ENCODE results near the gene WFIKKN2.
"Not testable (repeated sequence)": the region's sequence is repeated elsewhere in the genome, so short reads cannot be mapped to it uniquely, and the experiment has no call there.

The WFIKKN2 gene

DNA sequence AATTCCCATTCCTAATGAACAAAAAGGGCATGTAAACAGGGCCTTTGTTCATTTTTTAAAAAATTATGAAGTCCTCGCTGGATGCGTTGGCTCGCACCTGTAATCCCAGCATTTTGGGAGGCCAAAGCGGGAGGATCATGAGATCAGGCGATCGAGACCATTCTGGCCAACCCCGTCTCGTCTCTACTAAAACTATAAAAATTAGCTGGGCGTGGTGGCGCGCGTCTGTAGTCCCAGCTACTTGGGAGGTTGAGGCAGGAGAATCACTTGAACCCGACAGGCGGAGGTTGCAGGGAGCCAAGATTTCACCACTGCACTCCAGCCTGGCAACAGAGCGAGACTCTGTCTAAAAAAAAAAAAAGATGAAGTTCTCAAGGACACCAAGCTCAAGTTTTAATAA lies 24.3 kb downstream of the WFIKKN2 start:
- in situ Hi-C loops (cut with MboI; ENCODE audit: low sequenced_read_pairs), result loop anchor here (10.0 kb wide), 1 partner anchor 295 kb away; the partner anchor contains the start of gene NME1
- H3K27me3 ChIP-seq (ENCODE audit: low read depth); DNase-seq (ENCODE audit: low spot score in 2 of 2); H3K9me3 ChIP-seq; H3K4me3 ChIP-seq: not testable (repeated sequence)
- Histone ChIP-seq H3K4me1 (peaks cover 17% of the 10 kb centered on the region), H3K36me3 (replicated peaks) (peaks cover 15% of the 10 kb centered on the region)

DNA sequence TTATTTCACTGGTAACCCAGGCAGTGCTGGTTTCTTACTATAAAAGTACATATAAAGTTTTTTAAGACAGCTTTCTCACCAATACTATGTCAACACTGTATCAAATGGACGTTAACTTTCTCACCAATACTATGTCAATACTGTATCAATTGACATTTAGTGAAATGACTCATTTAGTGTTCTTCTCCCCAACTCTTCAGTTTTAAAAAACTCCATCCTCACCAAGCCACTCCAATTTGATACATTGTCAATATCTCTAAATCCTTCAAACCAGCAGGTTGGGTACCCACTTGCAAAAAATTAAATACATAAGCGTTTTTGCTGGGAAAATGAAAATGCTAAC lies 25.9 kb downstream of the WFIKKN2 start:
- Histone ChIP-seq H3K27me3 (ENCODE audit: low read depth) (no peaks in the 10 kb centered on the region), H3K4me1 (peaks cover 17% of the 10 kb centered on the region), H3K36me3 (replicated peaks) (peaks cover 15% of the 10 kb centered on the region), H3K4me3 (no peak overlapping the region), H3K9me3 (no peaks in the 10 kb centered on the region)
- in situ Hi-C loops (cut with MboI; ENCODE audit: low sequenced_read_pairs), result loop anchor here (10.0 kb wide), 1 partner anchor 293 kb away; the partner anchor contains the start of gene NME1
- DNase-seq (ENCODE audit: low spot score in 2 of 2), result no peak

DNA sequence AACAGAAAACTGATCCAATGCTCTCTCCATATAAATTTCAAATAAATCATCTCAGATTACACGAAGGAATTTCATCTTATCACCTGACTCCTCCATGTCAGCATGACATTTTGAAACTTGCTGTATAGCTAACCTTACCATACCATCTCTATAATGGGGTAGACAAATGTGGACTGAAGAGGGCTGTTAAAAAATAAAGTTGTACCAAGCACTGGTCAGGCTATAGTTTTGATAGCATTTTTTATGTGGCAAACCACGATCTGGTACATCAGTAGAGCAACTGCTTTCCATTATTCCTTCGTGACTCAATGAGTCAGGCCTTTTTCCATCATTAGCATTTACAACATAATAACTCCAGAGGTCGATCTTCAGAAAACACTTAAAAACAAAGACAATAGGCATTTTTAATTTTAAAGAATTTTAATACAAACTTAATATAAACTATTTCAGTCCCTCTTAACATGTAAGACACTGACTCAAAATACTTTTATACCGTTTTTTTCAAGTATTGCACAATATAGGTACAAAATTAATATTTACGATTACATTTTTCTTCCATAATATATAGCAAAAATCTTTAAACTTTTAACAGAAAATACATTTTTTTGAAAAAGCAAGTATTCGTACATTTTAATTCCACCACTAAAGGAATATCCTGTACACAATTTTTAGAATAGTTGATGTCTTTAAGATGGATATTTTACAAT lies 26.6 kb downstream of the WFIKKN2 start:
- no peak for DNase-seq (ENCODE audit: low spot score in 2 of 2)
- Histone ChIP-seq H3K4me1 (peaks cover 17% of the 10 kb centered on the region), H3K36me3 (replicated peaks) (peaks cover 15% of the 10 kb centered on the region), H3K27me3 (ENCODE audit: low read depth) (no peaks in the 10 kb centered on the region), H3K4me3 (no peak overlapping the region), H3K9me3 (no peaks in the 10 kb centered on the region)
- in situ Hi-C loops (cut with MboI; ENCODE audit: low sequenced_read_pairs), result loop anchor here (10.0 kb wide), 1 partner anchor 293 kb away; the partner anchor contains the start of gene NME1

DNA sequence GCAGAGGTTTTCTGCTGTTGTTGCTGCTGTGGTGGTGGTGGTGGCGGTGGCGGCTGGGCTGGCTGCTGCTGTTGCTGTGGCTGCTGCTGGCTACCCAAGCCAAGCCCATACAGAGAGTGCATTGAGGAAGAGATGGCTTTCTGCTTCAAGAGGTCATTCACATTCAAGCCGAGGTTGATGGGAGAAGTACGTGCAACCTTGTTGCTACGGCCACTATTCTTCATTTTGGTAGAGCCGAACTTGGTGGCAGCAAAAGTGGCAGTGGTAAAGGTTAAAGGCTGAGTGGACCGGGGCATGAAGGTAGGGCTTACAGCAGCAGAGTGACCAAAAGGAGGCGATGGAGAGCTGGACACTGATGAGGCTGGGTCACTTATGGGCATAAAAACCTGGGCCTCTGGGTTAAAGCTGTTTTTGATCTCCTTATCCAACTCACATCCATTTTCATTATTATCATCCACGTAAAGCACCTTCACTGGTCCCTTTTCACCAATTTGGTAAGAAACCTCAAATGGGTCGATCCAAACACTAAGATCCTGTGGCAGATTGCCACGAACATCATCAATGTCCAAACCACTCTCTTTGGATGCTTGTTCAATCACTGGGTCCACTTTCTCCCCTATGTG lies 27.9 kb downstream of the WFIKKN2 start:
- peaks cover 15% of the 10 kb centered on the region for H3K36me3 ChIP-seq (replicated peaks)
- peak in 1 of 2 experiments; percentile 68 for DNase-seq (ENCODE audit: low spot score in 2 of 2)
- H3K4me1 ChIP-seq, result peaks cover 20% of the 10 kb centered on the region
- in situ Hi-C loops (cut with MboI; ENCODE audit: low sequenced_read_pairs), result loop anchor here (10.0 kb wide), 1 partner anchor 291 kb away; the partner anchor contains the start of gene NME1
- H3K27me3 ChIP-seq (ENCODE audit: low read depth), result no peaks in the 10 kb centered on the region
- H3K4me3 ChIP-seq, result no peak overlapping the region
- H3K9me3 ChIP-seq, result no peaks in the 10 kb centered on the region

DNA sequence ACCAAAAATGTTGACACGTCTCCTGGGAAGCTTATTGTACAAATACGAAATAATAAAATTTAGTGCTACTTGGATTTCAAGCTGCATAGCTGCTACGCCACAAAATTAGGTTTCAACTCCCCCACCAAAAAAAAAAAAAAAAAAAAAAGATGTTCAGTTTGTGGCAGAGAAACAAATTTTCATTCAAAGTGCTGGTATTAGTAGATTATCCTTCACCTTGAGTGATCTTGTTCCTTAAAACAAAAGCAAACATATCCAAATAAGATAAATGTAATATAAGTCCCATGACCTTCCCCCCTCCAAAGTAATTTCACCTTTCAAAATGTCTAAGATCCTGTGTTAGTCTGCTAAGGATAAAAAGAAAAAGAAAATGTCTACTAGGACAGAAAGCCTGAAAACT lies 28.5 kb downstream of the WFIKKN2 start:
- peaks cover 23% of the 10 kb centered on the region for H3K4me1 ChIP-seq
- DNase-seq (ENCODE audit: low spot score in 2 of 2), result no peak
- H3K9me3 ChIP-seq, result no peaks in the 10 kb centered on the region
- H3K4me3 ChIP-seq, result peak overlapping the region; percentile 70
- H3K27me3 ChIP-seq (ENCODE audit: low read depth), result no peaks in the 10 kb centered on the region
- in situ Hi-C loops (cut with MboI; ENCODE audit: low sequenced_read_pairs), result loop anchor here (10.0 kb wide), 1 partner anchor 291 kb away; the partner anchor contains the start of gene NME1
- peaks cover 15% of the 10 kb centered on the region for H3K36me3 ChIP-seq (replicated peaks)

DNA sequence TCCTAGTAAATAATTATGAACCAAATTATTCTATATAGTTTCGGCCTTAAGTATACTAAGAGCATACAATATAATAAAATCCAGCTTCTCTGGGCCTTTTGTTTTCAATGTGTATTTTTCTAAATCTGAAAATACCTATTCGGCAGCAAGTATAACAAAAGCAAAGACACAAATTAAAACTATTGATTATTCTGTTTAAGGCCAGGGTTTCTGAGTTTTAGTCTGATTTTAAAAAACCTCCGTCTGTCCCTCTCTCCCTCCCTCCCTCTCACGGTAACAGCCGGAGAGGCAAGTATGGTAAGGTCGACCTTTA lies 29.3 kb downstream of the WFIKKN2 start:
- peak in 1 of 2 experiments; percentile 27 for DNase-seq (ENCODE audit: low spot score in 2 of 2)
- in situ Hi-C loops (cut with MboI; ENCODE audit: low sequenced_read_pairs), result loop anchor here (5.0 to 10.0 kb wide), 2 partner anchors 93 to 290 kb away; partner anchors contain the start of gene NME1
- Histone ChIP-seq H3K36me3 (replicated peaks) (peaks cover 15% of the 10 kb centered on the region), H3K27me3 (ENCODE audit: low read depth) (no peaks in the 10 kb centered on the region), H3K9me3 (no peaks in the 10 kb centered on the region), H3K4me3 (peak overlapping the region; percentile 70), H3K4me1 (peaks cover 23% of the 10 kb centered on the region)

DNA sequence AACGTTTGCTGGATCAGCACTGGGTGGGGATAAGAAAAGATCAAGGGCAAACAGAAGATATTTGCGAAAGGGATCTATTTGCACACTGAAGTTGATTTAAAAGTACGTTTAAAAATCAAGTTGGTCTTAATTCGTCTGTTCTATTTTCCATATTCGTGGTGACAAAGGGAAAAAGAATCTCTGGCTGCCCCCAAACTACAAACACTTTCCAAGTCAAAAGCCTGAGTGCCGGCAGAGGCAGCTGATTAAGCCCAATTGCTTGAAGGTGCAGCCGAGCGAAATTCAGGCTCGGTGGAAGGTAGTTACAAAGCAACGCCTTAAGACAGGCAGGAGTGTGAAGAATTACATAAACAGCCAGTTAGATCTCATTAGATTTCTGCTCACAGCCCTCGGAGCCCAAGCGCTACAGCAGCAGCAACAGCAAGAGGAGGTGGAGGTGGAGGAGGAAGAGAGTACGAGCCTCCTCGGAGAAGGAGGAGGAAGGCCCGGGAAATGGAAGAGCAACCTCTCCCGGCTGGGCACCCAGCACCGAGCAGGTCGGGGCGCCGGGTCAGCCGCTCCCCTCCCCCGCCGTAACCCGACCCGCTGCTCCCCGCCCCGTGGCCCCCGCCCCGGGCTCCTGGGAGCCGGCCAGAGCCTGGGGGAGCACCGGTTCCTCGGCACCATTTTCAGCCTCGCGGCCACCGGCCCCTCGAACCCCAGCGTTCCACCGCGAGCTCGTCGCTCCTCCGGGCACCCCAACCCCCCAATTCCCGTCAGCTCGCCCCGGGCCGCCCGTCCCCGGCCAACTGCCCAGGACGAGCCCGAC lies 29.9 kb downstream of the WFIKKN2 start:
- in situ Hi-C loops (cut with MboI; ENCODE audit: low sequenced_read_pairs), result loop anchor here (5.0 to 10.0 kb wide), 2 partner anchors 92 to 290 kb away; partner anchors contain the start of gene NME1
- DNase-seq (ENCODE audit: low spot score in 2 of 2), result peak; percentile 54 to 61
- H3K4me1 ChIP-seq, result peaks cover 23% of the 10 kb centered on the region

DNA sequence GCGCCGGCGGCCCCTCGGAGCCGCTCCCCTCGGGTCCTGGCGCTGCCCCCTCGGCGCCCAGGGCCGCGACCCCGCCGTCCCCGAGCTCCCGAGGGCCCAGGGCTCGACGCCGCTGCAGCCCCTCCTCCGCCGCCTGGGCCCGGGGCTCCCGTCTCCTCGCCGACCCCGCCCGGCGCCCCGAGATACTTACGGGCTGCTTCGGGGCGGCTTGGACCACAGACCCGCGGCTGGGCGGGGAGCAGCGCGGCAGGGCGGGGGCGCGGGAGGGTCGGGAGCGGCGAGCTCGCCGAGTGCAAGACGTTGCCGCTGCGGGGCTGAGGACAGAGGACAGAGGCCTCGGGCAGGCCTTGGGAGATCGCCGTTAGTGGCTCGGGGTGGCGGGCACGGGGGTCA lies 30.5 kb downstream of the WFIKKN2 start:
- DNase-seq (ENCODE audit: low spot score in 2 of 2), result no peak
- peaks cover 15% of the 10 kb centered on the region for H3K36me3 ChIP-seq (replicated peaks)
- peak overlapping the region; percentile 70 for H3K4me3 ChIP-seq
- peaks cover 23% of the 10 kb centered on the region for H3K4me1 ChIP-seq
- H3K27me3 ChIP-seq (ENCODE audit: low read depth), result no peaks in the 10 kb centered on the region
- in situ Hi-C loops (cut with MboI; ENCODE audit: low sequenced_read_pairs), result loop anchor here (5.0 to 10.0 kb wide), 2 partner anchors 91 to 289 kb away; partner anchors contain the start of gene NME1
- H3K9me3 ChIP-seq, result no peaks in the 10 kb centered on the region

More for the DNA sequence above, 29.9 kb downstream of the WFIKKN2 start:
- peaks cover 15% of the 10 kb centered on the region for H3K36me3 ChIP-seq (replicated peaks)
- H3K9me3 ChIP-seq, result no peaks in the 10 kb centered on the region
- peak overlapping the region; percentile 70 for H3K4me3 ChIP-seq
- no peaks in the 10 kb centered on the region for H3K27me3 ChIP-seq (ENCODE audit: low read depth)

DNA sequence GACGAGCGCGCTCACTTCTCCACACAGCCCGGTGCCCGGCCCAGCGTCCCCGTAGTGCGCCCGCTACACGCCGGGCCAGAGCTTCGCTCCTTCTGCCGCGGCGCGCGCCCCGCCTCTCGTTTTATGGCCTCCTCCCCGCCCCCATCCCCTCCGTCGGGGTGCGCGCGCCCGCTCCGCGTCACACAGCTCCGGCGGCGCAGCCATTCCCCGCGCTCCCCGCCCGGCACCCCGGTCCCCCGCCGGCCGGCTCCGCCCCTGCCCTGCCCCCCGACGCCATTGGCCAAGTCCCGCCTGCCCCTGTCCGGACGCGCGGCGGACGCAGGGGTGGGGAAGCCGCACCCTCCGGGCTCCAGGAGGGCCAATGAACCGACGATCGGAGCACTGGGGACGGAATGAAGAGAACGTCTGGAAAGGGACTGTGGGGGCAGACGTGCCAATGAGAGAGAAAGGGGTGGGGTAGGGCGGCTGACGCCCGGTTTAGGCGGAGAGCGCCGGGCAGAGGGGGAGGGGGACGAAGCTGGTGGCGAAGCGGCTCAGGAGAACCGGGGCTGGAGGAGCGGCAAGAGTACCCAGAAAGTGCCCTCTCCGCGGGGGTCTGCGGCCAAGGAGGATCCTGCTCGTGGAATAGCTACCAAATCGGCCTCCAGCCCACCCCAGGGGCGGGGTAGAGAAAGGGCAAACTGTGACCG lies 31.0 kb downstream of the WFIKKN2 start, which contains the start of gene TOB1:
Gene TOB1, minus strand, starts transcription at position 94 of the 689 bp plus-strand sequence. CDS start 2,337 bp downstream, outside the sequence.
- peak; percentile 92 to 98 for DNase-seq (ENCODE audit: low spot score in 2 of 2)
- Histone ChIP-seq H3K36me3 (replicated peaks) (peaks cover 15% of the 10 kb centered on the region), H3K4me3 (peak within 1 kb of the TSS; percentile 70), H3K4me1 (peaks cover 23% of the 10 kb centered on the region), H3K9me3 (no peaks in the 10 kb centered on the region), H3K27me3 (ENCODE audit: low read depth) (no peaks in the 10 kb centered on the region)
- in situ Hi-C loops (cut with MboI; ENCODE audit: low sequenced_read_pairs), result loop anchor here (5.0 to 10.0 kb wide), 2 partner anchors 91 to 288 kb away; partner anchors contain the start of gene NME1

DNA sequence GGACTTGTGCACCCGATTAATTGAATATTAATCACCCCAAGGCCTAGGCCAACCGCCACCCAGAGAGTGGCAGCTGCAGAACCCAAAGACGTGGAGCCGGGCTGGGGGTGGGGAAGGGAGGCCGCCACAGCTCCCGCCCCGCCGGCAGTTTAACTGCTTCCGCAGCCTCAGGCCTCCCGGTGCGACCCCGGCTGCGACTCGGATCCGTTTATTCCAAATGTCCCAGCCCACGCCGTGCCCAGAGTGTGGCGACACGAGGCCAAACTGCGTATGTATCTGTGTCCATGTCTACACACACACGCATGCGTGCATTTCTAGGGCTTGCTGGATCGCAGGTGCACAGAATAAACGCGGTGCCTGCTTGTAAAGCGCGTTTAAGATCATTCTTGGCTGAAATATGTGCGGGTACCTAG lies 31.6 kb downstream of the WFIKKN2 start:
- no peaks in the 10 kb centered on the region for H3K9me3 ChIP-seq
- peak overlapping the region; percentile 70 for H3K4me3 ChIP-seq
- H3K27me3 ChIP-seq (ENCODE audit: low read depth), result no peaks in the 10 kb centered on the region
- H3K4me1 ChIP-seq, result peaks cover 21% of the 10 kb centered on the region
- DNase-seq (ENCODE audit: low spot score in 2 of 2), result peak in 1 of 2 experiments; percentile 75
- H3K36me3 ChIP-seq (replicated peaks), result peaks cover 15% of the 10 kb centered on the region
- in situ Hi-C loops (cut with MboI; ENCODE audit: low sequenced_read_pairs), result loop anchor here (5.0 to 10.0 kb wide), 2 partner anchors 90 to 288 kb away; partner anchors contain the start of gene NME1

DNA sequence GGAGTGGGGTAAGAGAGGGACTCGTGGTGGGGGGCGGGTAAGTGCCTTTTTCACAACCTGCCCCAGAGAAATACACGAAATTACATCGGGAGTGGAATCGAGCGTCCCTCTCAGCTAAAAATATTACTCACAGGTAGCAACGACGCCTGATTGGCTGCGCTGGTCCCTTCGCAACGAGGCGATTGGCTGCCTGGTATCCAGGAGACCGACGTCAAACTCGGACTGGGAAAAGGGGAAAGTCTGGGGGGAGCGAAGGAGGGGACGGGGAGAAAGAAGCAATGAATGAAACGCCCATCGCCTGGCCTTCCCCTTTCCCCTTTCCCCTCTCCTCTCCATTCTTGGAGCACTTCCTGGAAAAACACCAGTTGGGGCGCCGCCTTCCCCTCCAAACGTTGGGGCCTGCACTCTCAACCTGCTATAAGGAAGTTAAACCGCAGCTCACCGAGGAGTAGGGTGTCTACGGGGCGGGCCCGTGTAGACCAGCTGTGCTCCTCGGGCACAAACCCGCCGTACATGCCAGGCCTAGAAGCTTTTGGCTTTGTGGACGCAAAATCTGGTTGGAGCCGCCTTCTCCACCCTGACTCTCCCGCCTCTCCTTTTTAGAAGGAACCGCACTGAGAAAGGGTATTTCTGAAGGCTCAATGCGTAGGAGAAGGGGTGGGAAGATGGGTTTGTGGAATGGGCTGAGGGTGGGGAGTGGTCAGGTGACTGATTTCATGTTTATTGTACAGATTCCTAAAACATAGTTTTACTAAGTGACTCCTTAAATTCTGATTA lies 32.2 kb downstream of the WFIKKN2 start:
- Histone ChIP-seq H3K4me3 (peak overlapping the region; percentile 70), H3K36me3 (replicated peaks) (peaks cover 12% of the 10 kb centered on the region), H3K9me3 (no peaks in the 10 kb centered on the region), H3K4me1 (peaks cover 15% of the 10 kb centered on the region), H3K27me3 (ENCODE audit: low read depth) (no peaks in the 10 kb centered on the region)
- in situ Hi-C loops (cut with MboI; ENCODE audit: low sequenced_read_pairs), result loop anchor here (5.0 to 10.0 kb wide), 2 partner anchors 90 to 287 kb away; partner anchors contain the start of gene NME1
- peak; percentile 91 to 96 for DNase-seq (ENCODE audit: low spot score in 2 of 2)

DNA sequence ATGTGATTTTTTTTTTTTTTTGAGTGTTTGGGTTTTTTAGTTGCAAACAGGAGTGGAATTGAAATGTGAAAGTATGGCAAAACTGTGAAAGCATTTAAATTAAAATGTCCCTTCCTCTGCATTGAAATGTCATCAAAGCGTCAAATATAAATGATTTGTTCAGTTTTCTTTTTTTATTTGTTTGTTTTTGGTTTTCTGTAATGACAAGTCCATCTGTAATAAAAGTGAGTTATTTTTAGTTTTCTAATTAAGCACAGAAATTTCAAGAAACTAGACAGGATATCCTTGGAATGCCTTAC lies 32.7 kb downstream of the WFIKKN2 start:
- Histone ChIP-seq H3K36me3 (replicated peaks) (peaks cover 6% of the 10 kb centered on the region), H3K9me3 (no peaks in the 10 kb centered on the region), H3K4me1 (peaks cover 12% of the 10 kb centered on the region), H3K27me3 (ENCODE audit: low read depth) (no peaks in the 10 kb centered on the region), H3K4me3 (peak overlapping the region; percentile 70)
- in situ Hi-C loops (cut with MboI; ENCODE audit: low sequenced_read_pairs), result loop anchor here (5.0 to 10.0 kb wide), 2 partner anchors 89 to 287 kb away; partner anchors contain the start of gene NME1
- DNase-seq (ENCODE audit: low spot score in 2 of 2), result no peak
